IPS-15b (cell line): ENCODE measurements around the gene AEBP2.
"Not testable (repeated sequence)": the region's sequence is repeated elsewhere in the genome, so short reads cannot be mapped to it uniquely, and the experiment has no call there.

Experiments
- H3K27me3 ChIP-seq: one replicate; pipeline ENCODE4 v1.6.1; 2013; ENCODE audit warnings: low read length; ENCODE audit not compliant: control insufficient read depth, insufficient read depth
- H3K36me3 ChIP-seq: one replicate; pipeline ENCODE4 v1.6.1; 2013; ENCODE audit warnings: low read length; ENCODE audit not compliant: control insufficient read depth, insufficient read depth
- H3K4me1 ChIP-seq: one replicate; pipeline ENCODE4 v1.6.1; 2013; ENCODE audit warnings: mild to moderate bottlenecking, low read length; ENCODE audit not compliant: control insufficient read depth, insufficient read depth
- H3K4me3 ChIP-seq: one replicate; pipeline ENCODE4 v1.5.1; 2013; ENCODE audit warnings: low read depth, low read length
- H3K9ac ChIP-seq: one replicate; pipeline ENCODE4 v1.6.1; 2013; ENCODE audit warnings: low read depth, mild to moderate bottlenecking, low read length
- H3K9me3 ChIP-seq: one replicate; pipeline ENCODE4 v1.6.1; 2013; ENCODE audit warnings: mild to moderate bottlenecking, low read length; ENCODE audit not compliant: control insufficient read depth, insufficient read depth

The AEBP2 gene

DNA sequence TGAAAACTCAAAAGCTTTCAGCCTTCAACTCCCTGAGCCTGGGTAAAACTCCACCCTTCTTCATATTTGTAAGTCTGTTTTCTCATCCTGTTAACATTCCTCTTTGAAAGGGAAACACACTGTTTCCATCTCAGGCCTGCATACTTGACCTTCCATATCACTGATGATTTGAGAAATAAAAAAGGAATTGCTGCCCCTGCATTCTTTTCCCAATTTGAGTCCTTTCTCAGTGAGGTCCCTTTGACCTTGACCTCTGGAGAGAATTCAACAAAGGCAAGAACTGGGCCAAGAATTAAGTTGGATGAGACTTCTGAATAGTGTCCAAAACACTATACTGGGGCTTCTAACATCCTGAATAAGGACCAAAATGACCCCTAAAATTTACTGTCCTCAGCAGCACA is 108.0 kb downstream of the AEBP2 start:
- Histone ChIP-seq H3K9me3 (no peaks in the 10 kb centered on the region), H3K27me3 (no peaks in the 10 kb centered on the region), H3K4me3 (no peak overlapping the region), H3K4me1 (no peaks in the 10 kb centered on the region), H3K9ac (no peak overlapping the region), H3K36me3 (no peaks in the 10 kb centered on the region)

DNA sequence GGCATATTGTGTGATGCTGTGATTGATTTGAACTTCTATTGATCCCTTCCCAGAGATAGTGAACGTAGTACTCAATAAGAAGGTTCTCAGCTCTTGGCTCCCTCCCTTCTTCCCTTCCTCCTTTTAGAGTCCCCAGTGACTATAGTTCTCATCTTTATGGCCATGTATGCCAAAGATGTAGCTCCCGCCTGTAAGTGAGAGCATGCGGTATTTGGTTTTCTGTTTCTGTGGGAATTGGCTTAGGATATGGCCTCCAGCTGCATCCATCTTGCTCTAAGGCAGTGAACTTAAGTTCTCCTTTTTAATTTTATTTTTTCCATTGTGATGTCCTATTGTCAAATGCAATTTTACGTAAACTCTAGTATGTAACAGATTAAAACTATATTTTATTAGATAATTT is 109.5 kb downstream of the AEBP2 start:
- Histone ChIP-seq H3K36me3 (no peaks in the 10 kb centered on the region), H3K9me3 (no peaks in the 10 kb centered on the region), H3K27me3 (no peaks in the 10 kb centered on the region), H3K4me1 (no peaks in the 10 kb centered on the region), H3K4me3 (no peak overlapping the region), H3K9ac (no peak overlapping the region)

DNA sequence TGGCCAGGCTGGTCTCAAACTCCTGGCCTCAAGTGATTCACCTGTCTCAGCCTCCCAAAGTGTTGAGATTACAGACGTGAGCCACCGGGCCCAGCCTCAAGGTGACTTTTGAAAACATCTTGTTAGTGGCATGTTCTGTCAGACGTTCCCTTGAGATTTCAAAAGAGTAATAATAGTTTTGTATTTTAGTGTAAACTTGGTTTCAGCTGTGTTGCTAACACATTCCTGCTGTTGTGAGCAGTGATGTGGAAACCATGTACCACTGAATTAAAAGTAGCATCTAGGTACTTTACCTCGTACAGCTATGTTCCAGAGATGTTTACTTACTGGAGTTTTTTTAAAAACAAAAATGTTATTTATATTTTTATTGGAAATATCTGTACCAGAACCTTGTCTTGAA is 111.3 kb downstream of the AEBP2 start:
- Histone ChIP-seq H3K9me3 (no peaks in the 10 kb centered on the region), H3K36me3 (no peaks in the 10 kb centered on the region), H3K9ac (no peak overlapping the region), H3K27me3 (no peaks in the 10 kb centered on the region), H3K4me3 (no peak overlapping the region), H3K4me1 (no peaks in the 10 kb centered on the region)

DNA sequence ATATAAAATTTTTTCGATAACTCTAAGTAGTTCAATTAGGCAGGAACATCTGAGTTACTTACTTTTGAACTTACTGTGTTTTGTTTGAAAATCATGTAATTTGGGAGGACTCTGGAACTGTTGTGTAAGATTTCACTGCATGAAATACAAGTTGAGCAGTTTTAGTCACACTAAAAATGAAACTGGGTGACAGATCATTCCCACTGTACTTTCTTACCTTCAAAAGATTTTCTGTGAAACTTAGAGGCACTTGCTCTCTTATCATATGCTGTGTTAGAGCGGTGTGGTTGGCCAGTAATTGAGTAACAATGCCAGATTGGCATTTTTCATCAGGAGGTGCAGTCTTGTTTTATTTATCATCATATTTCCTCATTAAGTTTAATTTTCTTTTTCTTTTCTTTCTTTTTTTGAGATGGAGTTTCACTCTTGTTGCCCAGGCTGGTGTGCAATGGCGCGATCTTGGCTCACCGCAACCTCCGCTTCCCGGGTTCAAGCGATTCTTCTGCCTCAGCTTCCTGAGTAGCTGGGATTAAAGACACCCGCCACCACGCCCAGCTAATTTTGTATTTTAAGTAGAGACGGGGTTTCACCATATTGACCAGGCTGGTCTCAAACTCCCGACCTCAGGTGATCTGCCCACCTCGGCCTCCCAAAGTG is 113.3 kb downstream of the AEBP2 start:
- not testable (repeated sequence) for H3K9ac ChIP-seq, H3K27me3 ChIP-seq, H3K36me3 ChIP-seq, H3K4me1 ChIP-seq, H3K9me3 ChIP-seq, H3K4me3 ChIP-seq

DNA sequence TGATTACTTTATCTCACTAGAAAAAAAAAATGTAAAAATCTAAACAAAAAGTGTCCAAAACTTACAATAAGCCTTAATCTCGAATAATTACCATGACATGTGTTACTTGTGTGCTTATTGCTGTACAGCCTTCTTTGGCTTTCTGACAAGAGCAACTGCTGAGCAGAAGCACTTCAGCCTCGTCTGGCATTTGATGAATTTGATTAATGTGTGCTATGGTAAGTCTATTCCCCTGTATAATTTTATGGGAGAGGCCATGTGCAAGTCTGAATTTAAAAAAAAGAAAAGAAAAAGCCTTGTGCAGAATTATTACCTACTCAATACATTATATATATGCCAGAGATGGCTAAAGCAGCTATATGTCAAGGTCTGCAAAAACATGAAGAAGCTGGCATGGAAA is 113.9 kb downstream of the AEBP2 start:
- H3K27me3 ChIP-seq = no peaks in the 10 kb centered on the region

DNA sequence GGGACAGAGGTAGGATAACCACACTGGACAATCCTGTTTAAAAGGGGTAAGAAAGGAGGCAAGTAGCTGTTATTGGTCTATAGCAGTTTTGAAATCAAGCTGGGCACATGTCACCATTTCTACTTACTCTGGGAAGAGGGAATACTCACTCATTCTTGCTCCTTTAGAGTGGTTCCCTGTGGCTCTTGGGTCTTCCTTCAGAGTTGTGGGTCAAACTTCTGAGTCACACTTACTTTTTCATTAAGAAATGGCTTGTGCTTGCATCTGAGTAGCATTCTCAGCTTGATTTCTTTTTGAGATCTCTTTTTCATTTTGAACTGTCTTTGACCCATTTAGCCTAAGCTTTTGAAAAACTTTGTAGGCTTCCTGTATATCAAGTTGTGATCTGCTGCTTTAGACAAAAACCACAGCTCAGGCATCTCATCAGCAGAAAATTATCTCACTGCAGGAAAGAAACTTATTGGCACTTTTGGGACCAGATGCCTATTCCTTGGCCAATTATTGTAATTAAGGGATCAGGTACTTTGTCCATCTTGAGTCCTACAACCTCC is 122.2 kb downstream of the AEBP2 start:
- H3K4me1 ChIP-seq = no peaks in the 10 kb centered on the region
- no peak overlapping the region for H3K4me3 ChIP-seq
- H3K9ac ChIP-seq = no peak overlapping the region
- no peaks in the 10 kb centered on the region for H3K36me3 ChIP-seq
- no peaks in the 10 kb centered on the region for H3K27me3 ChIP-seq
- H3K9me3 ChIP-seq = no peaks in the 10 kb centered on the region

More for the DNA sequence above, 113.9 kb downstream of the AEBP2 start:
- Histone ChIP-seq H3K9me3 (no peaks in the 10 kb centered on the region), H3K36me3 (no peaks in the 10 kb centered on the region), H3K4me3 (no peak overlapping the region), H3K9ac (no peak overlapping the region), H3K4me1 (no peaks in the 10 kb centered on the region)
